Stimulated activated CD8-positive, alpha-beta memory T cell treated with anti-CD3 and anti-CD28 coated beads, Interleukin-4, amount 100 ng/mL, for 4 hours (primary cell): ENCODE measurements around the gene TSPEAR.
"Not testable (repeated sequence)": the region's sequence is repeated elsewhere in the genome, so short reads cannot be mapped to it uniquely, and the experiment has no call there.

Experiments used
- DNase-seq, 2 donors: peaks; one replicate each; pipeline ENCODE4 v3.0.0-alpha.2; 2020; ENCODE audit warnings: low read depth in 2 of 2, low spot score in 1 of 2

Gene TSPEAR

GRCh38 chr21:44636209-44637017 lies 75.0 kb downstream of the TSPEAR start:
- DNase-seq = no peak

GRCh38 chr21:44632067-44632466 lies 79.3 kb downstream of the TSPEAR start:
- DNase-seq = no peak

DNA sequence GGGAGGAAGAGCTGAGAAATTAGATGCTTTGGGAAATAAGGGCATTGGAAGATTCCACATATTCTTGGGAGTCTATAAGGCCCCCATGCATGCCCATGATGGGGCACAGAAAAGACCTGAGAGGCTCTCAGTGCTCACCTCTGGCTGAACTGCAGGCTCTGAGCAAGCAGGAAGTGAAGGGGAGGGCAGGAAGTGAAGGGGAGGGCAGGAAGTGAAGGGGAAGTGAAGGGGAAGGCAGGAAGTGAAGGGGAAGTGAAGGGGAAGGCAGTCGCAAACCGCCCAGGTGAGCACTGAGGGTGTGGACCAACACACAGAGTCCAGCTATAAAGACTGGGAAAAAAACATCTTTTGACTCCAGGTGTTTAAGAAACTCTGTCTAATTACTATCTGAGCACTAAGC lies 80.9 kb downstream of the TSPEAR start:
- DNase-seq = no peak

DNA sequence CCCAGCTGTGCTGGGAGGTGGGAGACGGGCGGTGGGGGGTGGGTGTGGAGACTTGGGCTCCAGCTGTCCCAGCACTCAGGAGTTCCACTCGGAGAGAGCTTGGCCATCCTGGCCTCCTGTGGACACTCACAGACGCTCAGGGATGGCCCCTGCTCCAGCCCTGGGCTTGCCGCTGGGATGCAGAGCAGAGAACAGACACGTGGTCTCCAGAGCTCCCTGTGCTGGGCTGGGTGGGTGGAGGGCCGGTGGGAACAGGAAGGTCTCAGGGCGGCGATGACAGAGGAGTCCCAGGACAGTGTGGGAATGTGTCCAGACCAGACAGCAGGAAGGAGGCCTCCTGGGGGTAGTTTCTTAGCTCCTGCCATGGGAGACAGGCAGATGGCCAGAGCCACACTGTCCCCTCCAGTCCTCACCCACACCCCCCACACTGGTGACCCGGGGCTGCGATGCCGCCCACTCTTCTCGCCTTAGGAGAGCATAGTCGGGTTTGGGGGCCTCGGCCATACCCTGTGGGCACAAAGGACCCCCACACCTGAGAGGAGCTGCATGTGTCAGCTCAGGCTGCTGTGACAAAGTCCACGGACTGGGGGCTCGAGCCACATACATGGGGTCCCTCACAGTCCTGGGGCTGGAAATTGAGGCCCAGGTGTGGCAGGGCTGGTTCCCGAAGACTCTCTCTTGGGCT lies 82.5 kb downstream of the TSPEAR start:
- DNase-seq = no peak

DNA sequence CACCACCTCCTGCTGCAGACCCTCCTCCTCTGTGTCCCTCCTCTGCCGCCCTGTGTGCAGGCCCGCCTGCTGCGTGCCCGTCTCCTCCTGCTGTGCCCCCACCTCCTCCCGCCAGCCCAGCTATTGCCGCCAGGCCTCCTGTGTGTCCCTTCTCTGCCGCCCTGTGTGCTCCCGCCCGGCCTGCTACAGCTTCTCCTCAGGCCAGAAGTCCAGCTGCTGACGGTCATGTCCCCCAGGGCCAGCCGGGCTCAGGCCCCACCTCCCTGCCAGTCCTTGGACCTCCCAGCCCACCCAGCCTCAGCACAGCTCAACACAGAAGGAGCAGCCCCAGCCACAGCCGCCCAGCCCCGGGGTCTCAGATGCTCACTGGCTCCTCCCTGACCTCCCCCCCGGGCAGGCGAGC lies 83.5 kb downstream of the TSPEAR start:
- not testable (repeated sequence) for DNase-seq

DNA sequence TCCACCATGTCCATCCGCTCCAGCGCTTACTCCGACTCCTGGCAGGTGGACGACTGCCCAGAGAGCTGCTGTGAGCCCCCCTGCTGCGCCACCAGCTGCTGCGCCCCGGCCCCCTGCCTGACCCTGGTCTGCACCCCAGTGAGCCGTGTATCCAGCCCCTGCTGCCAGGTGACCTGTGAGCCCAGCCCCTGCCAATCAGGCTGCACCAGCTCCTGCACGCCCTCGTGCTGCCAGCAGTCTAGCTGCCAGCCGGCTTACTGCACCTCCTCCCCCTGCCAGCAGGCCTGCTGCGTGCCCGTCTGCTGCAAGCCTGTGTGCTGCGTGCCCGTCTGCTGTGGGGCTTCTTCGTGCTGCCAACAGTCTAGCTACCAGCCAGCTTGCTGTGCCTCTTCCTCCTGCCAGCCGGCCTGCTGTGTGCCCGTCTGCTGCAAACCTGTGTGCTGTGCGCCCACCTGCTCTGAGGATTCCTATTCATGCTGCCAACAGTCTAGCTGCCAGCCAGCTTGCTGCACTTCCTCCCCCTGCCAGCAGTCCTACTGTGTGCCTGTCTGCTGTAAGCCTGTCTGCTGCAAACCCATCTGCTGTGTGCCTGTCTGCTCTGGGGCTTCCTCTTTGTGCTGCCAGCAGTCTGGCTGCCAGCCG lies 84.1 kb downstream of the TSPEAR start:
- DNase-seq = not testable (repeated sequence)

DNA sequence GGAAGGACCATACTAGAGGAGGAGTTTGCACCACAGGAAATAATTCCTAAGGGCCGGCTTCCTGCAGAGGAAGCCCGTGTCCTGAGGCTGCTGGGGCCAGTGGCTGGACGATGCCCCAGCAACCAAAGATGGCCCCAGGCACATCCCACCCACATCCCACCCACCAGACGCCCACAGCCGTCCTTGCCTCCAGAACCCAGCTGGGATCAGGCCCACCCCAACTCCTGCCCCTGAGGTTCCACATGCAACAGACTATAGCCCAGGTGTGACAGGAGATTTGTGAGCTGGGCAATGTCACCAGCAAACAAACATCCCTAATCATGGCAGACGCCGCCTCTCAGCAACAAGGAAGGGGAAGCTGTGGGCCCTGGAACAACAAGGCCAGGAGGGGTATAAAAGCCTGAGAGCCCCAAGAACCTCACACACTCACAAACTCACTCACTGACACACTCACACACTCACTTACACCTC lies 84.7 kb downstream of the TSPEAR start, which contains the start of gene KRTAP10-9:
Gene KRTAP10-9, plus strand, starts transcription at position 421 of the 471 bp plus-strand sequence. CDS start 79 bp downstream, outside the sequence.
- DNase-seq = no peak

- DNase-seq = no peak
These were observed 85.1 kb downstream of the TSPEAR start for GRCh38 chr21:44626262-44626661.

DNA sequence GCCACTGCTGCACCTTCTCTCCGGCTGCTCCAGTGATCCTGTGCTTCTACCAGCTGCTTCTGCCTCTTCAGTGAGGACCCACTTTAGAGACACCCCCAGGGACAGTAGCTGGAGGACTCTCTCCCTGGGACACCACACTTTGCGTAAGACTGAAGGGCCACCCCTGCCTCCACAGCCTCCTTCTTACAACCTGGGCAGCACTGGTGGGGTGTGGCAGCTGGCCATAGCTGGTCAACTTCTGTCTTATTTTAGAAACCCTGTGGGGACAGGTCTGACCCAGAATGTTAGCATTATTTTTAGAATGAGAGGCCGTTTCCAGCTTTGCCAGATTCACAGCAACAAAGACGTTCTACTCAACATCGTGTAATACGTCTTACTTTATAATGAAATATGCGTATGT lies 85.6 kb downstream of the TSPEAR start:
- DNase-seq = no peak

DNA sequence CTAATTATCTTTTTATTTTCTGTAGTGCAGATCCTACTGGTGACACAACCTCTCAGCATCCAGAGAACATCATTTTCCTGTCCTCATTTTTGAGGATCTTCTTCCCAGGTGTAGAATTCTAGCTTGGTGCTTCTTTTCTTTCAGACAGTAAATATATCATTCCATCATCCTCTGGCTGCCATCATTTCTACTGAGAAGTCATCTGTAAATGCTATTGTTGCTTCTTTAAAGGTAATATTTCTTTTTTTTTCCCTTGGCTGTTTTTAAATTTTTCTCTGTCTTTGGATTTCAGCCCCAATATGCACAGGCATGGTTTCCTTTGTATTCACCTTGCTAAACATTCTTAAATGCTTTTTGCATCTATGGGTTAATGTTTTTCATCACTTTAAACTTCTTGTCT lies 87.8 kb downstream of the TSPEAR start:
- no peak for DNase-seq

DNA sequence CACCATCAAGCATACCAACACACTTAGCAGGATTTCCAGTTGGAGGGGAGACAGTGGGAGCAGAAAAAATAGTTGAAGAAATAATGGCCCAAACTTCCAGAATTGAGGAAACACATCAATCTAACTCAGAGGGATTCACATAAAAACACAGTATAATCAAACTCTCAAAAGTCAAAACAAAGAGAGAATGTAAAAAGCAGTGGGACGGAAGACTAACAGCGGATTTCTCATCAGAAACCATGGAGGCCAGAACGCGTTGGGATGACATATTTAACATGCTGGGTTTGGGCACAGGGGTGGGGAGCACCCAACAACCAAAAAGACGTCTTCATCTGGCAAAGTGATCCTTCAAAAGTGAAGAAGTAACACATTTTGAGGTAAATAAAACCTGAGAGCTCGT lies 91.5 kb downstream of the TSPEAR start:
- DNase-seq = no peak

DNA sequence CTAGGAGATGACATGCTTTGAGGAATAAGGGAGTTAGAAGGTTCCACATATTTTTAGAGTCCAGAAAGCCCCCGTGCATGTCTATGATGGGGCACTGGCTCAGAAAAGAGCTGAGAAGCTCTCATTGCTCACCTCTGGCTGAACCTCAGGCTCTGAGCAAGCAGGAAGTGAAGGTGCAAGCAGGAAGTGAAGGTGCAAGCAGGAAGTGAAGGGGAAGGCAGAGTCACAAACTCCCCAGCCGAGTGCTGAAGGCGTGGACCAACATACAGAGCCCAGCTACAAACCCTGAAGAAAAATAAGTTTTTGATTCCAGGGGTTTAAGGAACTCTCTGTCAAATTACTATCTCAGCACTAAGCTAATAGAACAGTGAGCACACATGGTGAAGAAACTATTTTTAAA lies 92.5 kb downstream of the TSPEAR start:
- DNase-seq = peak; percentile 31 to 38

DNA sequence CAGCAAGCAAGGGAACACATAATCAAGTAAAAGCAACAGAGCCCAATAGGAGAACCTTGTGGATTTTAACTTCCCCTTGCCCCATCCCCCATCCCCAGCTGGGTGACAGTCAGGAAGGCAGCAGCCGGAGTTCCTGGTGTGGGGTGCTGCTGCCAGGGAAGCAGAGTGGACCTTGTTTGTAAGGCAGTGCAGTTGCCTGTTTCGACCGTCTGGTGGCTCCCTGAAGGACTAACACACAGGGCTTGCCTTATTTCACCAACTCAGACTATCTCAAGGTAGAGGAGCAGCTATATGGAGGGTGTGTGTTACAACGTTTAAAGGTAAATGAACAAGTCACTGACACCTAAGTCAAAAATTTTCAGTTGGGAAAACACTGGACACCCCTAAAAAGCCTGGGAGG lies 92.9 kb downstream of the TSPEAR start:
- no peak for DNase-seq

GRCh38 chr21:44617071-44617501 lies 94.3 kb downstream of the TSPEAR start:
- no peak for DNase-seq

DNA sequence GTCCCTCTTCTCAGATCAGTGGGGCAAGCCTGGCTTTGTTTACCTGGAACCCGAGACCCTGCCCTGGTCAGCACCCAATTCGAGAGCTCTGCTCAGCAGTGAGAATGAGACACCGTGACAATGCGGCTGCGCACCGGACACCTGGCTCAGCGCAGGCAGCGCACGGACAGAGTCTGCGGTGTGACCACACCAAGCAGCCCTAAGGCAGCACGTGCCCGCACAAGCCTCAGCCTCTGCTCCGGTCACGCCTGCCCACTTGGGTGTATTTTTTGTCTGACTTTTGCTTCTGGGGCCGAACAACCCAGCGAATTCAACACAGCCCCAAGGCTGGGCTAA lies 94.8 kb downstream of the TSPEAR start:
- no peak for DNase-seq

DNA sequence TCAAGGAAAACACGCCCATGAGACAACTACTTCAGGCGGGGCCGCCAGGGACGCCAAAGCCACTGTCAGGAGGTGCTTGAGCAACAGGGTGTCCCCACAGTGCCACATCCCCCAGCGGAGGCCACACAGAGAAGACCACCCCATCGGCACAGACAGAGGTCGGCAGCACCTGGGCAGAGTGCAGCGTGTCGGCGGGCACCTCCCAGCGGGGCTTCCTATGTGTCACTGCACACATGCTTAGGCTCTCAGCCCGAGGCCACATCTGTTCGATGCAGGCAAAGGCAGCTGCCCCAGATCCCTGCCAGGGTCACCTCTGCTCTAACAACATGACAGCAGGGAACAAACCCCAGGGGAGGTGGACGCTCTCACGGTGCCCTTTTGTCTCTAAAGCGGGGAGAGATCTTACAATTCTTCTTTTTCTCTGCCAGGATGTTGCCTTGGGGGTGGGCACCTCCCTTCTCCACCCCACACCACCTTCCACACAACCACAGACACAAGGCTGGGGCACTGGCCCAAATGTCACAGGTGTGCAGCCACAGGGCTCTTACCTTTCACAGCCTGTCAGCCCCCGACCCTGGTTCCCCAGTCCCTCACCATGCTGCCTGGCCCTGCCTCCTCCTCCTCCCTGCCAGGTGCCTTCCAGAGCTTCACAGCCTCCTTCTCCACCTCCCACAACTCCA lies 95.3 kb downstream of the TSPEAR start:
- DNase-seq = no peak

DNA sequence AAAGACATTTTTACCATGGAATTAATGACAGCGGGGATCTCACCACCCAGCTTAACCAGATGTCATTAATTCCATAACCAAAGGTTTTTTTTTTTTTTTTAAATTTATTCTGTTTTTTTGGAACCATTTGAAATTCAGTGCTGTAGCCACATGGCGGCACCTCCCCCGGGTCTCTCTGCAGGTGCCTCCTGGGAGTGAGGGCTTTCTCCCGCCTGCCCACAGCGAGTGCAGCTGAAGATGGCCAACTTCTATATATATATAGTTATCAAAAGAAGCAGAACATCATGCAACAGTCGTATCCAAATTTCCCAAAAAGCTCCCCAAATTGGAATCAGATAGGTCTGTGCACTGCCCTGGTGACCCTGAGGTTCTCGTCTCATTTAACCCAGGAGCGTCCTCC lies 95.9 kb downstream of the TSPEAR start:
- DNase-seq = no peak

DNA sequence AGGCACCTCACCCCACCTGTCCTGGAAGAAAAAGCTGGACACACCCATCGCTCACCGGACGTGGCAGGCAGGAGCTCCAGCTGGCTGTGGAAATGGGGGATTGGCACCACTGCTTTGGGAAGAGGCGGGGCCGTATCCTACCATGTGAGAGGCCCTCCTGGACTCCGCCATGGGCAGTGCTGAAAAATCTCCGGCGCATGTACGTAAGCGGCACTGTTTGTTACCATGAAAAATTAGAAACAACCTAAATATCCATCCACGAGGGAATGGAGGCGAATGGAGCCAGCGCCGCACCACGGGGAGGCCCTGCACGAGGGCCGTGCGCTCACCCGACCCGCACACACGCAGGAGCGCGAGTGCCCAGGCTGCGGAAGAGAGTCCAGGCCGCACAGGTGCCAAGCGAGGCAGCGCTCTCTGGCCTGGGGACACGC lies 96.4 kb downstream of the TSPEAR start:
- DNase-seq = no peak

- no peak for DNase-seq
These were observed 97.2 kb downstream of the TSPEAR start for GRCh38 chr21:44614161-44614631.

DNA sequence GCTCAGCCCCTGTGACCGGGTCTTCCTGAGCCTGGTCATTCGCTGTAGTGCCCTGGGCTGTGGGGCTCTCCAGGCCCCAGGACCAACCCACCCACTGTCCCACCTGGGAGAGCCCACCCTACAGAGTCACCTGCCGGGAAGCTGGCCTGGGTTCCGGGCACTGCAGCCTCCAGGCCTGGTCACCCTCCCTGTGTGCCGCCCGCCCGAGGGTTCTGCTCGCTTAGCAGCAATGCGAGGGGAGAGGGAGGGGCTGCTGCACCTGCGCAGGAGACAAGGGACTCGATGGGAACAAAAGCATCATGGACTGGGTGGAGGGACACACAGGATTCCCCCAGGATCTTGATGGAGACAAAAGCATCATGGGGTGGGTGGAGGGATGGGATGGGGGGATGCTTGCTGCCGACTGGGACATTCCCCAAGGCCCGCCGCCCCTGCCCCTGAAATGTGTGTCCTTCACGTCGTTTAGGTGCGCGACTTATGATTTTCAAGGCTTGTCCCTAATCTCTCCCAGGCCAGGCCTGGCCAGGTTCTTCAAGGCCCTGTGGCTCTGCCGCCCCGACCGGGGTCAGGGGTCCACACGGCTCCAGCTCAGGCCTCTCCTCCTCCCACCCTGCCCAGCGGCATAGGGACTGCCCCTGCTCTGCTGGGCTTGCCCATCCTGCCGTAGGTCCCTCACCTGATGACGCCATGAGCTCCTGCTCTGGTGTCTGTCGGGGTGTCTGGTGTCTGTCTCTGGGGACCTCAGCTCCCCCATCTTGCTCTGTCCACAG lies 97.8 kb downstream of the TSPEAR start:
- DNase-seq = no peak
